ENCODE results near the gene ITPK1.

The ITPK1 gene

DNA sequence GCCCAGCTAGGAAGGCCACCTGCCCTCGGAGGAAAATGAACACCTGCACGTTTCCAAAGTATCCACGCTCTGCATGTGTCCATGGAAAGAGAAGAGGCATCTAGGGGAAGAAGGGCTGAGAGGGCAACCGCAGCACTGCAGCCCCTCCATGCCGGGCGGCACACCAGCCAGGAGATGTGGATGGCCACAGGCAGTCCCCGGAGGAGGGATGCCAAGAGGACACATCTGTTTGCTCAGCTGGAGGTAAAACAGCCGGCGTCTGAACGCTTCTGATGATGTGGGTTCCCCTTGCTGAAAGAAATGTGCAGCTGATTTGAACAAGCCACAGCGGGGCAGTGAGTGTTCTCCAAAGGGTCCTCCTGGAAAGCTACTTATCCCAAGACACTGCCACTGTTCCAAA lies 158.8 kb downstream of the ITPK1 start:
- DNase-seq (ENCODE audit: low read depth in 1 of 2, low spot score in 1 of 2) = no peak

DNA sequence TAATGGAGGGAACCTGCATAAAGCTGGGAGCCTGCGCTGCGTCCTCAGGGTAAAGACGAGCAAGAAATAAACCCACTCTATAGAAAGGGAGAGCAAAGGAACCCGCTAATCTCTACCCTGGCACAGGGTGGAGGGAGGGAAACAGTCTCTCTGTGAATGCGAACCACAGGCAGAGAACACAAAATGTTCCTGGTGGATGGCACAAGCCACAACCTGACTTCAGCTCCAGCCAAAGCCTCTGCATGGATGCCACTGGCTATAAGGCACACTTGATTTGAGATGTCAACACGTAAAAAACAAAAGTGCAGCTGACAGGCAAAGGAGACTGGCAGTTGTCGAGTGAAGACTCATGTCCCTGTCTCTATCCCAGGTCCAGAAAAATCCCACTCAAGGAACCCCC lies 160.3 kb downstream of the ITPK1 start:
- no peak for DNase-seq (ENCODE audit: low read depth in 1 of 2, low spot score in 1 of 2)

DNA sequence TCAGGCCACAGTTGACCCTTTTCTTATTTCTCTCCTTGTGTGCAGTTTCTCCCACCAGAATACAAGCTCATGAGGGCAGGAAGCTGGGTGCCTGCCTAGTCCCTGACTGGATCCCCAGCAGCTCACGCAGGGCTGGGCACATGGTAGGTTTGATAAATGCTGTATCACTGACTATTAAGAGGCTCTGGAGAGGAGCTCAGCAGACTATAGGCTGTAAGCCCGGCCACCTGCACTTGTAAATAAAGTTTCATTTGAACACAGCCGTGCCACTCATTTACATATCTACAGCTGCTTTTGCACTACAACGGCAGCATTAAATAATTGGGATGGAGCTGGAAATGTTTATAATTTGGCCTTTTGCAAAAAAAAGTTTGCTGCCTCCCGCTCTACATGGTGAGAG lies 160.8 kb downstream of the ITPK1 start:
- no peak for DNase-seq (ENCODE audit: low read depth in 1 of 2, low spot score in 1 of 2)

DNA sequence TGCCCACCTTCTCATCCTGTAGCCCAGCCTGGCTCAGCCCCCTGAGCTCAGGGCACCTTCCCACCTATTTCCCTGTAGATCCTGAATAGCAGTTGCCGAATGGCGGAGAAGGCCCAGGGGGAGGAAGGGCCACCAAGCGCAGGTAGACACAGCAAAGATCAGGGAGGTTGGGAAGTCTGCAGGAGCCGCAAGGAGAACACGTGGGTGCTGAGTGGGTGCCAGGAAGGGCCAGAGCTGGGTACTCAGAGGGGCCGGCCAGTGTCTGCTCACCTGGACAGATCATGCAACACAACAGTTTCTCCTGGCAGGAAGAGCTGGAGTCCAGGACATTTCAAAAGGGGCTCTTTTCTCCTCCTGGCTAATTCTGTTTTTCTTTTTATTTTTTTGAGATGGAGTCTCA lies 162.2 kb downstream of the ITPK1 start:
- no peak for DNase-seq (ENCODE audit: low read depth in 1 of 2, low spot score in 1 of 2)

- DNase-seq (ENCODE audit: low read depth in 1 of 2, low spot score in 1 of 2) = no peak
Observed at GRCh38 chr14:92952481-92953298, 163.0 kb downstream of the ITPK1 start.

GRCh38 chr14:92951912-92952471 lies 163.7 kb downstream of the ITPK1 start:
- peak; percentile 60 to 63 for DNase-seq (ENCODE audit: low read depth in 1 of 2, low spot score in 1 of 2)

GRCh38 chr14:92951261-92951660 lies 164.5 kb downstream of the ITPK1 start:
- DNase-seq (ENCODE audit: low read depth in 1 of 2, low spot score in 1 of 2) = no peak

GRCh38 chr14:92950773-92951172 lies 165.0 kb downstream of the ITPK1 start:
- DNase-seq (ENCODE audit: low read depth in 1 of 2, low spot score in 1 of 2) = no peak

DNA sequence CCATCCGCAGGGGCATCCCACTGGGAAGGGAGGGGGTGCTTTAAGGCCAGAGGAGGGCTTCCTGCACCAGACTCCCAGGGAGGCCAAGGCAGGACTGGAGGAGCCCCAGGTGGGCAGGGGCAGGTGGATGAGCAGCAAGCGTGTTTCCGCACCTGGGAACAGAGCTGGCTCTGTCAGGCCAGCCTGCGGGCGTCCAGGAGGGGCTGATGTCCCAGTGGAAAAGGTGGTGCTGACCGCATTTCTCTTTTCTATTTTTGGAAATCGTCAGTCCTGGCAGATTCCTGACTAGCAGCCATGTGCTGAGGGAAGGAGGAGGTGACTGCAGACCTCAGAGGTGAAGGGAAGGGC lies 165.6 kb downstream of the ITPK1 start:
- DNase-seq (ENCODE audit: low read depth in 1 of 2, low spot score in 1 of 2) = no peak

GRCh38 chr14:92949496-92950192 lies 166.1 kb downstream of the ITPK1 start:
- DNase-seq (ENCODE audit: low read depth in 1 of 2, low spot score in 1 of 2) = no peak

DNA sequence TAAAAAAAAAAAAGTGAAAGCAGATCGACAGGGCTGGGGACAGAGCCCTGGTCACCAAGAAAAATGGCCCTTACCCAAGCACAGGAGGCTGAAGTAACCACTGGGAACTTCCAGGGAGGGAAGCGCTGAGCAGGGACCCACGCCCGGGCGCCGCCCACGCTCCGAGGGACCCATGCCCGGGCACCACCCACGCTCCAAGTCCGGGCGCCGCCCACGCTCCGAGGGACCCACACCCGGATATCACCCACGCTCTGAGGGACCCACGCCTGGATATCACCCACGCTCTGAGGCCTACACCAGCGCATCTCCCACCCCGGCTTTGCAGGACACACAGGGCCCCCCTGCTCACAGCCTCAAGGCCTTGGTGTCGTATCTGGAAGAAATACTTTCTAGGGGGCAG lies 167.1 kb downstream of the ITPK1 start:
- DNase-seq (ENCODE audit: low read depth in 1 of 2, low spot score in 1 of 2) = no peak

DNA sequence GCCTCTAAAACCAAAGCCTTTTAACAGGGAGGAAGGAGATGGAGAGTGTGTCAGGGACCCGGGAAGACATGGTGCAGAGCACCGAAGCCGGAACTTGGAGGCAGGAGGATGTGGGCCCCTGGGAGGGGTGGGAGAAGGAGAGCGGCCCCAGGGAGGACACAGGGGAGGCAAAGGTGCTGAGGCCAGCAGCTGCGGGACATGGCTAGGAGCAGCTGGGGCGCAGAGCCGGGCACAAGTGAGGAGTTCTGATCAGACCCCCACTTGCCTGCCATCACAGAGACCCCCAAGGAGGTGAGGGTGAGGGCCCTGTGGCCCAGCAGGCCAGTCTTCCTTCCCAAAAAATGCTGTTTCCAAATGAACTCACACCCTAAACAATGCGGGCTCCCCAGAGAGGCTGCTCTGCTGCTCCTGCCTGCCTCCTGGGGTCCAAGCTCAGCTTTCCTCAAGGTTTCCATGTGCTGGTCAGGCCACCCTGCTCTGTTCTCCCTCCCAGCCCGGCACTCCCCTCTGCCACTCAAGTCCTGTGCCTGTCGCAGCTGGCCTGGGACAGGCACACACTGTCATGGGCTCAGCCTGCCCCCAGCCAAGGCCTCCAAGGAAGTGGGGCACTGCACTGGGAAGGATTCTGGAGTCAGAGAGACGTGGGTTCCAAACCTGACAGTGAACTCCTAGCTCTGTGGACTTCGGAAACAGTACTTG lies 168.7 kb downstream of the ITPK1 start:
- DNase-seq (ENCODE audit: low read depth in 1 of 2, low spot score in 1 of 2) = no peak

DNA sequence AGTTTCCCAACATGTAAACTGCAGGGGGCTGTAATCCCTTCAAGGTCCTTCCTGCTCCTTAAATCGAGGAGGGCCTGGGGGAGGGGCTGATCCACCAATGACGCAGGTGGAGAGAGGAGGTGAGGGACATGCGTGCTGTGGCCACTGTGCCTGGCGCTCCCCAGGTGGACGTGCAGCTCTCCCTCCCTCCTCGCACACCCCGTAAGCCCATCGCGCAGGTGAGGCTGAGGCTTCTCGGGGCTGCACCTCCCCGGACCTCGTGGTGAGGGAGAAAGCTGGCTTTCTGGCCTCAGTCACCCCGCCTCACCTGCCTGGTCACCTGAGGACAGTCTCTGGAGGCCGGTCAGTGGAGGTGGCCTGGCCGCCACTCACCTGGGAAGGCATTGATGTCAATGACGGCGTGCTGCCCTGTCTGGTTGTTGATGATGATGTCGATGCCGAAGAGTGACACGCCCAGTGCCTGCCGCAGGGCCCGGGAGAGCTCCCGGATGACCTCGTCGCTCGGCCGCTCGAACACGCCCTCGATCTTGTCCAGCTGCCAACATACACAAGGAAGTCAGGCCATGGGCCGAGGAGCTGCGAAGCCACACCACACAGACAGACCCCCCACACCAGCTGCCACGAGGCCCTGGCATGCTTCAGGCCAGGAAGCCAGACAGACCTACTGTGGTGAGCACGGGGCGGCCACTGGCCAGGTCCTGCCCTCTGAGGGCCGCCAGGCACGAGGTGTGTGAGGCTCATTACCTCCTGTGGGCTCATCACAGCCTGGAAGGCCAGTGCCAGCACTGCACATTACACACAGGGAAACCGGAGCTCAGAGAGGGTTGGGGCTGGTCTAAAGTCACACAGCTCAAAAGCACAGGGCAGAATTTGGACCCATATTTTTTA lies 169.5 kb downstream of the ITPK1 start:
- DNase-seq (ENCODE audit: low read depth in 1 of 2, low spot score in 1 of 2) = no peak

DNA sequence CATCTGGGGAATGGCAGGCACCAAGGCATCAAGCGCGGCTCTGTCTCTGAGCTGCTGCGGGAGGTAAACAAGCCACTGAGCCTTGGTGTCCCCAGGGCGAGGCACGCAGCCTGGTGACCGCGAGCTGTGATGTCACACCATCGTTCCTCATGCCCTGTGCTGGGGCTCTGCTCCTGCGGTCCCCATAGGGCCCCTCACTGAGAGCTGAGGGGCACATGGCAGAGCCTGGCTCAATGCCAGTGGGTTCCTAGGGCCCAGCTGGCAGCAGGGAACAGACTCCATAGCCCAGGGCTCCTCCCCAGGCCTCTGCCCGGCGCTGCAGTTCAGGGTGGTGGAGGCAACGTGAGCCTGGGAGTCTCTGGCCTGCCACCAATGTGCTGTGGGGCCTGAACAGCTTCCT lies 170.2 kb downstream of the ITPK1 start:
- no peak for DNase-seq (ENCODE audit: low read depth in 1 of 2, low spot score in 1 of 2)

- DNase-seq (ENCODE audit: low read depth in 1 of 2, low spot score in 1 of 2) = no peak
Observed at GRCh38 chr14:92944976-92945375, 170.7 kb downstream of the ITPK1 start.

- no peak for DNase-seq (ENCODE audit: low read depth in 1 of 2, low spot score in 1 of 2)
Observed at GRCh38 chr14:92943855-92944570, 171.7 kb downstream of the ITPK1 start.

GRCh38 chr14:92942976-92943710 lies 172.6 kb downstream of the ITPK1 start:
- no peak for DNase-seq (ENCODE audit: low read depth in 1 of 2, low spot score in 1 of 2)

DNA sequence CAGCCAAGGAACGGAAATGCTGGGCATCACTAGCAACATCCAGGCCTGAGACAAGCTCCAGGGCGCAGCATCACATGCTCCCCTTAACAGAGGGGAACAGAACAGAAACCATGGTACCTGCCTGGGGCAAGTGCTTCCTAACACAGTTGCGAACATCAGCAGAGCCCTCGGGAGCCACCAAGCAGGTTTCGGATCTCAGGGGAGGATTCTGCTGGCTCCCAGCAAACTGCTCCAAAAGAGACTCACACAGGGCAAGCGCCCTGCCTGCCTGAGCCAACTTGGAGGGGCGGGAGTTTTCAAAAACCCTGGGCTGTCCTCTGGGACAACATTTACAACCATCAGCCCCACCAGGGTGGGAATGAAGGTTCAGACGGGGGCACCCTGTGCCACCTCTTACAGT lies 173.1 kb downstream of the ITPK1 start:
- DNase-seq (ENCODE audit: low read depth in 1 of 2, low spot score in 1 of 2) = no peak

- no peak for DNase-seq (ENCODE audit: low read depth in 1 of 2, low spot score in 1 of 2)
Observed at GRCh38 chr14:92942136-92942535, 173.6 kb downstream of the ITPK1 start.

DNA sequence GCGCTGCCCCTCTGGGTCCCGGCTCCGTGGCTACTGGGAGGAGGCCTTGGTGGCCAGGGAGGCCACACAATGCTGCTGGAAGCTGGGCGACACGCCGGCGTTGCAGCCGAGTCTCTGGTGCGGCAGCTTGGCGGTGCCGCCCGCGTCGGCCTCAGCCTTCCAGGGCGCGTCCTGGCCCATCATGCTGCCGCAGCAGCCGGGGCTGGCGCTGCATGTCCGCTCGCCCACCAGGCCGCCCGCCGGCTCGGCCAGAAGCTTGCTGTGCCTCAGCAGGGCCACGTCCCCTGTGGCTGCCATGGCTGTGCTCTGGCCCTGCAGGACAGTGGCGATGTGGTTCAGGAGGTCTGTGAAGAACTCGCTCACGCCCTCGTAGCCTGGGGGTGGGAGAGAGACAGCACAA lies 174.2 kb downstream of the ITPK1 start:
- no peak for DNase-seq (ENCODE audit: low read depth in 1 of 2, low spot score in 1 of 2)

Data from activated T-helper 1 cell treated with anti-CD3 and anti-CD28 coated beads, Interleukin-2, amount 50 U/mL, for 16 hours (primary cell).